Lower leg skin (tissue), 4 donors: ENCODE results near the gene TMEM174. TPM values are rescaled to one million over a fixed set of nuclear protein-coding genes. Genes with fewer than 3 reads are reported as not detected.

Experiments
- DNase-seq, 2 donors: peaks; one replicate each; pipeline ENCODE4 v3.0.0-alpha.2; 2019; ENCODE audit warnings: low spot score in 2 of 2
- H3K4me3 ChIP-seq: fragments of 200-600 bp; sonication (generic); 2 replicates; pipeline ENCODE4 v1.5.1; 2017; ENCODE audit warnings: mild to moderate bottlenecking, low read depth; ENCODE audit not compliant: poor library complexity, severe bottlenecking
- CTCF ChIP-seq, 3 donors: fragments of 450-650 bp; IDR thresholded peaks; one replicate each; pipeline ENCODE4 v1.5.1; 2016; ENCODE audit warnings: antibody characterized with exemption in 3 of 3, mild to moderate bottlenecking in 3 of 3, moderate library complexity in 2 of 3
- POLR2A ChIP-seq, 2 donors: fragments of 450-650 bp; IDR thresholded peaks; one replicate each; pipeline ENCODE4 v1.6.1; 2016 to 2017; ENCODE audit warnings: antibody characterized with exemption in 2 of 2, mild to moderate bottlenecking in 1 of 2, moderate library complexity in 1 of 2
- WGBS, 2 donors: methylation state at CpG; one replicate each; pipeline ENCODE4 v1.1.5; 2018; 5-methylcytosine and 5-hydroxymethylcytosine counted together
- intact Hi-C: fragments of 100-400 bp; cut with DNase I; formaldehyde crosslinking; loops from one replicate; pipeline ENCODE4 v1.15.0; 2023; ENCODE audit warnings: low total_unique reads
- total RNA-seq, 4 donors: library from RNA; depleted of rRNA; stranded (reverse); fragments of >200 nt; gene quantifications; one replicate each; pipeline ENCODE4 v1.1.0, GENCODE V29; 2016

TMEM174 gene
- total RNA-seq, 4 donors from 2014 or later: not detected

- 58 to 59% methylated on average over 6 of the region's 6 CpGs for WGBS, 2 donors
- intact Hi-C loops: no loop called here
These were observed 16.9 kb downstream of the TMEM174 start for GRCh38 chr5:73189871-73190376.

GRCh38 chr5:73192370-73192769 is 19.4 kb downstream of the TMEM174 start:
- whole genome bisulfite sequencing, 2 donors: 84 to 90% methylated on average over 4 of the region's 4 CpGs
- DNase-seq: no peak
- intact Hi-C loops: no loop called here
- H3K4me3 ChIP-seq: no peak overlapping the region
- TF ChIP-seq POLR2A (IDR thresholded peaks at IDR 0.05): no peak

More at GRCh38 chr5:73189871-73190376, 16.9 kb downstream of the TMEM174 start:
- no peak overlapping the region for H3K4me3 ChIP-seq
- no peak for DNase-seq
- TF ChIP-seq POLR2A (IDR thresholded peaks at IDR 0.05): no peak
- no peak for TF ChIP-seq CTCF (IDR thresholded peaks at IDR 0.05)

GRCh38 chr5:73193592-73193991 is 20.6 kb downstream of the TMEM174 start:
- TF ChIP-seq CTCF (IDR thresholded peaks at IDR 0.05) (no peak), POLR2A (IDR thresholded peaks at IDR 0.05) (no peak)
- intact Hi-C loops: no loop called here
- H3K4me3 ChIP-seq: no peak overlapping the region
- WGBS, 2 donors: 57 to 60% methylated on average over 4 of the region's 4 CpGs
- no peak for DNase-seq

GRCh38 chr5:73196201-73196600 is 23.2 kb downstream of the TMEM174 start:
- 90 to 100% methylated on average over 1 of the region's 1 CpG for WGBS, 2 donors

GRCh38 chr5:73197637-73198257 is 24.8 kb downstream of the TMEM174 start:
- no peak for DNase-seq
- intact Hi-C loops: no loop called here
- WGBS, 2 donors: 85 to 89% methylated on average over 8 of the region's 8 CpGs
- no peak overlapping the region for H3K4me3 ChIP-seq
- no peak for TF ChIP-seq POLR2A (IDR thresholded peaks at IDR 0.05)
- no peak for TF ChIP-seq CTCF (IDR thresholded peaks at IDR 0.05)

More at GRCh38 chr5:73196201-73196600, 23.2 kb downstream of the TMEM174 start:
- TF ChIP-seq POLR2A (IDR thresholded peaks at IDR 0.05): no peak
- no peak for TF ChIP-seq CTCF (IDR thresholded peaks at IDR 0.05)
- DNase-seq: no peak
- intact Hi-C loops: no loop called here
- no peak overlapping the region for H3K4me3 ChIP-seq

- TF ChIP-seq CTCF (IDR thresholded peaks at IDR 0.05) (no peak), POLR2A (IDR thresholded peaks at IDR 0.05) (no peak)
- DNase-seq: no peak
- H3K4me3 ChIP-seq: no peak overlapping the region
- intact Hi-C loops: no loop called here
- WGBS, 2 donors: 86 to 88% methylated on average over 3 of the region's 3 CpGs
These were observed 26.0 kb downstream of the TMEM174 start for GRCh38 chr5:73198833-73199592.
